GM18867 (cell line): ENCODE results near the gene MTURN.

Experiments used
- ATAC-seq: cut with Tn5 transposase; IDR thresholded peaks from one replicate; pipeline ENCODE4 v1.9.1; 2021; ENCODE audit warnings: mild to moderate bottlenecking, moderate library complexity; ENCODE audit not compliant: unreplicated experiment

The MTURN gene

GRCh38 chr7:30201921-30202320 lies 67.1 kb downstream of the MTURN start:
- ATAC-seq = no peak

- no peak for ATAC-seq
These were observed 67.9 kb downstream of the MTURN start for GRCh38 chr7:30202671-30203070.

- no peak for ATAC-seq
These were observed 71.7 kb downstream of the MTURN start for GRCh38 chr7:30206491-30206890.

DNA sequence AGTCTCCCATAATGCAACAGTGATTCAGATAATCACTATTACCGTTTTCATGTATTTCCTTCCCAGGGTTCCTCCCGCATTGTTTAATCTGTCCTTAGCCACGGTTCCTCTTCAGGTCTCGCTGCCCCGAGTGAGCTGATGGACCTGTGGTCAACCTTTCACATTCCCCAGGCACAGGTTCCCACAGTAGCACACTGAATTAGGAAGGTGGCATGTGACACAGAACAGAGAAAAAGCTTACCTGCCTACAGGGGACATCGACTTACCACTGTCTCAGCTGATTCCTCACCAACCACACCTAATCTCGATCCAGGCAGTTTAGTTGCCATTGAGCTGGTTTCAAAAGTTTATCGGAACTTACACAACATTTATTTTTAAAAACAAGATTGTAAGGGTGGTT lies 72.2 kb downstream of the MTURN start:
- no peak for ATAC-seq

GRCh38 chr7:30207376-30207775 lies 72.6 kb downstream of the MTURN start:
- ATAC-seq = no peak

DNA sequence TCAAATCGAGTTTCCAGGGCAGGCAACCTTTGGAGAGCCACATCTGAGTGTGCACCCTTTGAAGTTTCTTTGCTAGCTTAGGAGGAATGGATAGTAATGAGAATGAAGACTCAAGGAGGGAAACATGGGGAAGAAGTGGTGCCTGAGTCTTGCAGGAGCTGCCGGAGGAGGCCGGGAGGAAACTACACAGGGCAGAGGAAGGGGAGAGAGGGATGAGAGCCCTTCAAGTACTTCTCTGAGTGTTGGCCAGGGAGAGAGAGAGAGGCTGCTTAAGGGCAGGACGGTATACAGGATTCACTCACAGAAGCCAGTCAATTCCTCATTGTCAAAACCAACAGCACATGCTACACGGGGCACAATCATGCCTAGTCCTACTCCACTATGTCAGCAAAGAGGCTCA lies 75.2 kb downstream of the MTURN start:
- no peak for ATAC-seq
